Brain microvascular endothelial cell (primary cell): ENCODE results near the gene NLGN3.

Experiments used
- DNase-seq: peaks from one replicate; pipeline ENCODE4 v3.0.0-alpha.2; 2020
- H3K27ac ChIP-seq: fragments of 250-450 bp; sonication (Bioruptor Pico); 2 replicates; pipeline ENCODE4 v1.5.1; 2020; ENCODE audit warnings: mild to moderate bottlenecking, moderate library complexity
- H3K27me3 ChIP-seq: fragments of 250-450 bp; sonication (Bioruptor Pico); replicated peaks from 2 replicates; pipeline ENCODE4 v1.5.1; 2020; ENCODE audit warnings: mild to moderate bottlenecking
- H3K36me3 ChIP-seq: fragments of 250-450 bp; sonication (Bioruptor Pico); replicated peaks from 2 replicates; pipeline ENCODE4 v1.5.1; 2020; ENCODE audit warnings: mild to moderate bottlenecking
- H3K4me3 ChIP-seq: 2 replicates; pipeline ENCODE4 v1.5.1; 2011; ENCODE audit warnings: low read depth, mild to moderate bottlenecking, control low read depth, low read length, moderate library complexity
- CTCF ChIP-seq: IDR thresholded peaks from 2 replicates; pipeline ENCODE4 v1.5.1; 2011; ENCODE audit warnings: low read depth, mild to moderate bottlenecking, moderate library complexity, low read length, control low read depth, inconsistent platforms; ENCODE audit errors: missing control alignments
- in situ Hi-C: cut with HindIII; loops from 2 replicates; pipeline ENCODE4 v1.10.0; 2017; ENCODE audit warnings: low sequenced_read_pairs, low pct_ligation_motif_present

The NLGN3 gene

GRCh38 chrX:71103110-71103983, 41.3 kb upstream of the NLGN3 start:
- no peak for DNase-seq
- H3K36me3 ChIP-seq, result no peaks in the 10 kb centered on the region
- no peaks in the 10 kb centered on the region for H3K27me3 ChIP-seq
- in situ Hi-C loops, result no loop called here
- no peak for TF ChIP-seq CTCF
- H3K4me3 ChIP-seq, result no peak overlapping the region
- H3K27ac ChIP-seq, result no peak overlapping the region

GRCh38 chrX:71105628-71106027, 39.0 kb upstream of the NLGN3 start:
- H3K36me3 ChIP-seq, result no peaks in the 10 kb centered on the region
- no peak overlapping the region for H3K27ac ChIP-seq
- in situ Hi-C loops, result no loop called here
- H3K27me3 ChIP-seq, result no peaks in the 10 kb centered on the region
- no peak for DNase-seq
- TF ChIP-seq CTCF, result no peak
- H3K4me3 ChIP-seq, result no peak overlapping the region

GRCh38 chrX:71106427-71106826, 38.2 kb upstream of the NLGN3 start, which contains the start of gene CXorf65:
TSS of gene CXorf65 (minus strand) at chrX:71106740. CDS start at chrX:71106556, 184 bp downstream.
- in situ Hi-C loops, result no loop called here
- DNase-seq, result no peak
- Histone ChIP-seq H3K27me3 (no peaks in the 10 kb centered on the region), H3K36me3 (no peaks in the 10 kb centered on the region), H3K4me3 (no peak within 1 kb of the TSS), H3K27ac (no peak within 1 kb of the TSS)
- TF ChIP-seq CTCF, result no peak

- Histone ChIP-seq H3K27ac (no peak overlapping the region), H3K27me3 (no peaks in the 10 kb centered on the region), H3K4me3 (no peak overlapping the region), H3K36me3 (no peaks in the 10 kb centered on the region)
- in situ Hi-C loops, result no loop called here
- no peak for TF ChIP-seq CTCF
- DNase-seq, result no peak
Measured at GRCh38 chrX:71107245-71107644, 37.4 kb upstream of the NLGN3 start.

GRCh38 chrX:71107762-71108360, 36.8 kb upstream of the NLGN3 start:
- in situ Hi-C loops, result no loop called here
- Histone ChIP-seq H3K36me3 (no peaks in the 10 kb centered on the region), H3K27me3 (no peaks in the 10 kb centered on the region), H3K4me3 (no peak overlapping the region), H3K27ac (no peak overlapping the region)
- TF ChIP-seq CTCF, result no peak
- DNase-seq, result no peak
